Osteoblast (primary cell): ENCODE data around the gene AGBL1. TPM values are rescaled to one million over a fixed set of nuclear protein-coding genes. Genes with fewer than 3 reads are reported as not detected.

Experiments
- DNase-seq: peaks from one replicate; pipeline ENCODE4 v3.0.0; 2011; ENCODE audit warnings: low spot score, mixed read lengths; ENCODE audit not compliant: insufficient read length; ENCODE audit errors: missing footprints
- H2AFZ ChIP-seq: 2 replicates; pipeline ENCODE4 v1.6.0; 2011; ENCODE audit warnings: mild to moderate bottlenecking, low read length
- H3K27ac ChIP-seq: 2 replicates; pipeline ENCODE4 v1.5.1; 2011; ENCODE audit warnings: mild to moderate bottlenecking, low read depth, low read length, moderate library complexity
- H3K27me3 ChIP-seq: 2 replicates; pipeline ENCODE4 v1.6.0; 2012; ENCODE audit warnings: mild to moderate bottlenecking, control low read depth, inconsistent platforms, low read length, moderate library complexity; ENCODE audit not compliant: insufficient read depth
- H3K36me3 ChIP-seq: 2 replicates; pipeline ENCODE4 v1.5.1; 2011; ENCODE audit warnings: mild to moderate bottlenecking, low read length, control low read depth, moderate library complexity; ENCODE audit not compliant: insufficient read depth
- H3K4me1 ChIP-seq: 2 replicates; pipeline ENCODE4 v1.5.1; 2011; ENCODE audit warnings: mild to moderate bottlenecking, low read length, control low read depth, moderate library complexity; ENCODE audit not compliant: insufficient read depth
- H3K4me2 ChIP-seq: 2 replicates; pipeline ENCODE4 v1.6.0; 2011; ENCODE audit warnings: mild to moderate bottlenecking, low read length; ENCODE audit not compliant: insufficient read depth
- H3K4me3 ChIP-seq: fragments of 200-600 bp; sonication (generic); 3 replicates; pipeline ENCODE4 v1.5.1; 2012; ENCODE audit warnings: mild to moderate bottlenecking, low read length, inconsistent platforms; ENCODE audit not compliant: insufficient read depth
- H3K79me2 ChIP-seq: 2 replicates; pipeline ENCODE4 v1.6.0; 2012; ENCODE audit warnings: mild to moderate bottlenecking, low read length, control low read depth, inconsistent platforms; ENCODE audit not compliant: insufficient read depth
- H3K9me3 ChIP-seq: 2 replicates; pipeline ENCODE4 v1.5.1; 2011; ENCODE audit warnings: low read depth, low read length, control low read depth
- H4K20me1 ChIP-seq: 2 replicates; pipeline ENCODE4 v1.6.0; 2012; ENCODE audit warnings: mild to moderate bottlenecking, low read length, control low read depth; ENCODE audit not compliant: insufficient read depth
- CTCF ChIP-seq: IDR thresholded peaks from 2 replicates; pipeline ENCODE4 v1.5.1; 2011; ENCODE audit warnings: mild to moderate bottlenecking, low read depth, low read length, moderate library complexity; ENCODE audit errors: extremely low read depth
- total RNA-seq: library from RNA; depleted of rRNA; stranded (reverse); fragments of >200 nt; gene quantifications from 2 replicates; pipeline ENCODE4 v1.2.3, GENCODE V29; 2012

The AGBL1 gene
- total RNA-seq, 1 donor: not detected

DNA sequence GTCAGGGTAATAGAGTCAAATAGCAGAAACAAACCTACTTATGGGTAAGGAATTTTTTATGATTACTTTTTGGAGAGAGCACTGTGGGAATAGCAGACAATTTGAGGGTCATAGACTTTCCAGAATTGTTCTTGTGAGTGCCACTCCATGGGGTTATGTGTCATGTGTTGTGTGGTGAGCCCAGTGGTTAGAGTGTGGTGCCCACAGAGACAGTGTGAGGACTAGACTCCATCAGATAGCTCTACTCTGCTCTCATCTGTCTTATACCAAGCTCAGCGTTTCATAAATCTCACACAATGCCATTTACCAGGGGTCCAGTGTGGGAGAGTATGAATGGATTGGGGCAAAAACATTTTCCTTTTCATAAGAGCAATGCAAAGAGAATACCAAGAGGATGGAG, 188.9 kb downstream of the AGBL1 start:
- no peaks in the 10 kb centered on the region for H3K36me3 ChIP-seq
- no peak overlapping the region for H3K4me2 ChIP-seq
- no peaks in the 10 kb centered on the region for H3K79me2 ChIP-seq
- no peak overlapping the region for H2AFZ ChIP-seq
- no peaks in the 10 kb centered on the region for H4K20me1 ChIP-seq
- no peak for DNase-seq
- no peak overlapping the region for H3K27ac ChIP-seq
- H3K4me3 ChIP-seq: no peak overlapping the region
- no peaks in the 10 kb centered on the region for H3K27me3 ChIP-seq
- no peaks in the 10 kb centered on the region for H3K4me1 ChIP-seq
- no peaks in the 10 kb centered on the region for H3K9me3 ChIP-seq
- no peak for TF ChIP-seq CTCF

- H3K4me3 ChIP-seq: no peak overlapping the region
- H2AFZ ChIP-seq: no peak overlapping the region
Observed at GRCh38 chr15:86273309-86273708, 193.6 kb downstream of the AGBL1 start.

GRCh38 chr15:86275361-86275760, 195.7 kb downstream of the AGBL1 start:
- TF ChIP-seq CTCF: no peak
- no peak for DNase-seq
- no peaks in the 10 kb centered on the region for H3K79me2 ChIP-seq
- no peak overlapping the region for H3K4me3 ChIP-seq
- peaks cover 4% of the 10 kb centered on the region for H3K9me3 ChIP-seq
- no peak overlapping the region for H3K4me2 ChIP-seq
- H4K20me1 ChIP-seq: no peaks in the 10 kb centered on the region
- no peak overlapping the region for H2AFZ ChIP-seq
- no peaks in the 10 kb centered on the region for H3K36me3 ChIP-seq
- H3K27ac ChIP-seq: no peak overlapping the region
- no peaks in the 10 kb centered on the region for H3K4me1 ChIP-seq
- H3K27me3 ChIP-seq: no peaks in the 10 kb centered on the region

More at GRCh38 chr15:86273309-86273708, 193.6 kb downstream of the AGBL1 start:
- no peaks in the 10 kb centered on the region for H4K20me1 ChIP-seq
- H3K36me3 ChIP-seq: no peaks in the 10 kb centered on the region
- no peaks in the 10 kb centered on the region for H3K27me3 ChIP-seq
- no peaks in the 10 kb centered on the region for H3K9me3 ChIP-seq
- H3K4me1 ChIP-seq: no peaks in the 10 kb centered on the region
- no peak for TF ChIP-seq CTCF
- no peak overlapping the region for H3K27ac ChIP-seq
- no peak overlapping the region for H3K4me2 ChIP-seq
- no peak for DNase-seq
- H3K79me2 ChIP-seq: no peaks in the 10 kb centered on the region

DNA sequence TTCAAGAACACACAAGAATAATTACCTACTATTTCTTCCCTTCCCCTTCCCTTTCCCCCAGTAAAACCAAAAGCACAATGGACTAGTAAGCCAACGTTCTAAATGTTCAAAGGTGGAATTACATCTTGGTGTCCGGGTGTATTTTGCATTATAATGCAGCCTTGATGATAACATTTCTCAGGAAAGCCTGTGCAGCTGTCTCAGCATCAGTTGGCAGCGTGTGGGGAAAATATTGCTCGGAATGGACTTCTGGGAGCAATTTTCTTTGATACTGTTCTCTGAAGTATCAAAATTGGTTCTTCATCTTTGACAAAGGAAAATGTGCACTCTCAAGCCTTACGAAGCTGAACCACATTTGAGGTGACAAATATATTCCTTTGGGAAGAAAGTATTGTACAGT, 198.9 kb downstream of the AGBL1 start:
- Histone ChIP-seq H3K4me3 (no peak overlapping the region), H4K20me1 (no peaks in the 10 kb centered on the region), H3K4me2 (no peak overlapping the region), H3K36me3 (no peaks in the 10 kb centered on the region), H2AFZ (no peak overlapping the region), H3K4me1 (no peaks in the 10 kb centered on the region), H3K9me3 (peaks cover 4% of the 10 kb centered on the region), H3K27ac (no peak overlapping the region), H3K79me2 (no peaks in the 10 kb centered on the region), H3K27me3 (no peaks in the 10 kb centered on the region)
- no peak for TF ChIP-seq CTCF
- DNase-seq: no peak
